PC-3 (cell line): ENCODE measurements around the gene ARID1A. TPM values are rescaled to one million over a fixed set of nuclear protein-coding genes. Genes with fewer than 3 reads are reported as not detected.

Experiments used
- ATAC-seq: fragments of 200-7000 bp; cut with Tn5 transposase; 2 replicates; pipeline ENCODE4 v1.9.1; 2020; ENCODE audit warnings: mild to moderate bottlenecking, moderate library complexity
- BruUV-seq: library from RNA; stranded (reverse); fragments of 400-500 nt; replicated peaks from 2 replicates; lab custom pipeline; 2021; lab: Mats Ljungman, UMichigan
- CTCF ChIA-PET: fragments of 300-600 bp; sonication (Branson Sonifier 250); formaldehyde crosslinking; loops from one replicate; lab custom pipeline; 2022; ENCODE audit warnings: antibody characterized with exemption; lab: Charles Lee
- POLR2A ChIA-PET: fragments of 300-600 bp; sonication (Branson Sonifier 250); formaldehyde crosslinking; loops from one replicate; lab custom pipeline; 2022; ENCODE audit warnings: antibody characterized with exemption; ENCODE audit not compliant: unreplicated experiment; lab: Charles Lee
- DNase-seq: peaks from one replicate; pipeline ENCODE4 v3.0.0-alpha.2; 2015
- H2AFZ ChIP-seq: fragments of 300-600 bp; sonication (generic); 2 replicates; pipeline ENCODE4 v1.6.0; 2016; ENCODE audit warnings: antibody characterized with exemption, low read length
- H3F3A ChIP-seq: fragments of 300-600 bp; sonication (generic); one replicate; pipeline ENCODE4 v1.6.0; 2017; ENCODE audit warnings: antibody characterized with exemption, low read length, control low read depth, mild to moderate bottlenecking; ENCODE audit not compliant: unreplicated experiment
- H3K27ac ChIP-seq: fragments of 300-600 bp; sonication (generic); 2 replicates; pipeline ENCODE4 v1.5.1; 2016; ENCODE audit warnings: mild to moderate bottlenecking, low read length
- H3K27me3 ChIP-seq: fragments of 300-600 bp; sonication (generic); 2 replicates; pipeline ENCODE4 v1.6.1; 2016; ENCODE audit warnings: low read length, mixed read lengths
- H3K36me3 ChIP-seq: fragments of 300-600 bp; sonication (generic); 2 replicates; pipeline ENCODE4 v1.6.1; 2016; ENCODE audit warnings: low read depth, mixed run types, low read length, mixed read lengths
- H3K4me1 ChIP-seq: fragments of 300-600 bp; sonication (generic); 2 replicates; pipeline ENCODE4 v1.5.1; 2016; ENCODE audit warnings: low read length; ENCODE audit not compliant: insufficient read depth
- H3K4me2 ChIP-seq: fragments of 300-600 bp; sonication (generic); 2 replicates; pipeline ENCODE4 v1.6.0; 2016; ENCODE audit warnings: low read length
- H3K4me3 ChIP-seq: fragments of 300-600 bp; sonication (generic); 2 replicates; pipeline ENCODE4 v1.5.1; 2016; ENCODE audit warnings: mild to moderate bottlenecking, low read length, mixed read lengths
- H3K79me2 ChIP-seq: fragments of 300-600 bp; sonication (generic); 2 replicates; pipeline ENCODE4 v1.6.1; 2017; ENCODE audit warnings: low read length, mixed read lengths
- H3K9ac ChIP-seq: fragments of 300-600 bp; sonication (generic); 2 replicates; pipeline ENCODE4 v1.6.0; 2016; ENCODE audit warnings: mild to moderate bottlenecking, low read length
- H3K9me2 ChIP-seq: fragments of 300-600 bp; sonication (generic); replicated peaks from 2 replicates; pipeline ENCODE4 v1.6.1; 2016; ENCODE audit warnings: mixed run types, low read length, mixed read lengths
- H3K9me3 ChIP-seq: fragments of 300-600 bp; sonication (generic); 2 replicates; pipeline ENCODE4 v1.6.1; 2016; ENCODE audit warnings: low read length, mixed read lengths
- H4K20me1 ChIP-seq: fragments of 300-600 bp; sonication (generic); 2 replicates; pipeline ENCODE4 v1.6.1; 2016; ENCODE audit warnings: low read length, mixed read lengths
- CTCF ChIP-seq: fragments of 300-600 bp; sonication (generic); conservative IDR thresholded peaks from 2 replicates; pipeline ENCODE4 v1.5.1; 2017; ENCODE audit warnings: antibody characterized with exemption, low read depth, mild to moderate bottlenecking, low read length
- EZH2 ChIP-seq: fragments of 300-600 bp; sonication (generic); IDR thresholded peaks from one replicate; pipeline ENCODE4 v1.6.1; 2017; ENCODE audit warnings: antibody characterized with exemption, mild to moderate bottlenecking, low read length; ENCODE audit not compliant: unreplicated experiment
- EZH2phosphoT487 ChIP-seq: fragments of 300-600 bp; sonication (generic); IDR thresholded peaks from 2 replicates; pipeline ENCODE4 v1.6.1; 2018; ENCODE audit warnings: mild to moderate bottlenecking, antibody characterized with exemption, low read length, borderline replicate concordance
- intact Hi-C: fragments of 100-400 bp; cut with micrococcal nuclease; formaldehyde crosslinking; loops from 2 replicates; pipeline ENCODE4 v1.9.0; 2023
- total RNA-seq: library from RNA; depleted of rRNA; stranded (reverse); fragments of >200 nt; gene quantifications from 2 replicates; pipeline ENCODE4 v1.2.3, GENCODE V29; 2014

The ARID1A gene
- total RNA-seq, 1 experiment from 2014 or later = 43.8 TPM

DNA sequence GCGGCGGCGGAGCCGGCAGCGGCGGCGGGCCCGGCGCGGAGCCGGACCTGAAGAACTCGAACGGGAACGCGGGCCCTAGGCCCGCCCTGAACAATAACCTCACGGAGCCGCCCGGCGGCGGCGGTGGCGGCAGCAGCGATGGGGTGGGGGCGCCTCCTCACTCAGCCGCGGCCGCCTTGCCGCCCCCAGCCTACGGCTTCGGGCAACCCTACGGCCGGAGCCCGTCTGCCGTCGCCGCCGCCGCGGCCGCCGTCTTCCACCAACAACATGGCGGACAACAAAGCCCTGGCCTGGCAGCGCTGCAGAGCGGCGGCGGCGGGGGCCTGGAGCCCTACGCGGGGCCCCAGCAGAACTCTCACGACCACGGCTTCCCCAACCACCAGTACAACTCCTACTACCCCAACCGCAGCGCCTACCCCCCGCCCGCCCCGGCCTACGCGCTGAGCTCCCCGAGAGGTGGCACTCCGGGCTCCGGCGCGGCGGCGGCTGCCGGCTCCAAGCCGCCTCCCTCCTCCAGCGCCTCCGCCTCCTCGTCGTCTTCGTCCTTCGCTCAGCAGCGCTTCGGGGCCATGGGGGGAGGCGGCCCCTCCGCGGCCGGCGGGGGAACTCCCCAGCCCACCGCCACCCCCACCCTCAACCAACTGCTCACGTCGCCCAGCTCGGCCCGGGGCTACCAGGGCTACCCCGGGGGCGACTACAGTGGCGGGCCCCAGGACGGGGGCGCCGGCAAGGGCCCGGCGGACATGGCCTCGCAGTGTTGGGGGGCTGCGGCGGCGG lies 1.0 kb downstream of the ARID1A start:
- Histone ChIP-seq H4K20me1 (peaks cover 37% of the 10 kb centered on the region), H3K27me3 (no peaks in the 10 kb centered on the region), H3K9ac (peak overlapping the region; percentile 89), H3K79me2 (peaks cover 74% of the 10 kb centered on the region), H3F3A (no peaks in the 10 kb centered on the region), H3K9me2 (no peaks in the 10 kb centered on the region), H3K9me3 (no peaks in the 10 kb centered on the region), H3K4me1 (peaks cover 59% of the 10 kb centered on the region), H3K36me3 (no peaks in the 10 kb centered on the region), H2AFZ (no peak overlapping the region), H3K27ac (peak overlapping the region; percentile 53), H3K4me3 (peak overlapping the region; percentile 86), H3K4me2 (peak overlapping the region; percentile 82)
- POLR2A ChIA-PET = interaction anchor here (0.6 kb wide), 1 partner anchor 9 kb away, joined by 4 read pairs; no protein-coding TSS in a partner anchor
- ATAC-seq (no peak), DNase-seq (no peak)
- CTCF ChIA-PET = interaction anchor here (0.6 kb wide), 2 partner anchors 19 to 191 kb away, joined by 4 to 5 read pairs; no protein-coding TSS in a partner anchor
- intact Hi-C loops = loop anchor here (5.0 to 10.0 kb wide), 2 partner anchors 55 to 168 kb away; partner anchors contain the start of gene SFN
- no TSS peak for BruUV-seq
- TF ChIP-seq CTCF (no peak), EZH2 (no peak), EZH2phosphoT487 (no peak)

GRCh38 chr1:26697431-26697977 lies 1.7 kb downstream of the ARID1A start:
- Histone ChIP-seq H3K79me2 (peaks cover 80% of the 10 kb centered on the region), H3K27ac (peak overlapping the region; percentile 53), H3F3A (no peaks in the 10 kb centered on the region), H3K9ac (peak overlapping the region; percentile 89), H3K4me3 (peak overlapping the region; percentile 86), H3K27me3 (no peaks in the 10 kb centered on the region), H3K4me1 (peaks cover 63% of the 10 kb centered on the region), H3K36me3 (no peaks in the 10 kb centered on the region), H4K20me1 (peaks cover 44% of the 10 kb centered on the region), H3K9me2 (no peaks in the 10 kb centered on the region), H3K9me3 (no peaks in the 10 kb centered on the region), H2AFZ (no peak overlapping the region), H3K4me2 (peak overlapping the region; percentile 82)
- ChIA-PET CTCF (interaction anchor here (0.6 kb wide), 2 partner anchors 20 to 91 kb away, joined by 3 to 5 read pairs; no protein-coding TSS in a partner anchor), POLR2A (no interaction called here)
- intact Hi-C loops = loop anchor here (5.0 to 10.0 kb wide), 2 partner anchors 55 to 167 kb away; partner anchors contain the start of gene SFN
- ATAC-seq = no peak
- no TSS peak for BruUV-seq
- TF ChIP-seq CTCF (no peak), EZH2 (no peak), EZH2phosphoT487 (no peak)
- no peak for DNase-seq
